ENCODE results near the gene TMEM212. TPM values are rescaled to one million over a fixed set of nuclear protein-coding genes. Genes with fewer than 3 reads are reported as not detected.

The TMEM212 gene
- total RNA-seq, 2 donors from 2014 or later, result not detected

GRCh38 chr3:171847595-171848259 lies 4.6 kb downstream of the TMEM212 start:
- Histone ChIP-seq H3K27ac (ENCODE audit: low read depth, low read length) (no peak overlapping the region), H3K4me3 (ENCODE audit: low read length) (no peak overlapping the region), H3K9me3 (ENCODE audit: control insufficient read depth, low read length) (peaks cover 16% of the 10 kb centered on the region), H3K9ac (ENCODE audit: extremely low read depth, low read length, poor library complexity, severe bottlenecking) (no peak overlapping the region), H3K36me3 (ENCODE audit: control insufficient read depth, insufficient read depth, low read length) (no peaks in the 10 kb centered on the region), H3K4me1 (ENCODE audit: control insufficient read depth, insufficient read depth, low read length) (no peaks in the 10 kb centered on the region), H3K27me3 (ENCODE audit: control insufficient read depth, insufficient read depth, low read length, poor library complexity, severe bottlenecking) (no peaks in the 10 kb centered on the region)
- no peaks in the 10 kb centered on the region for H3K27me3 Mint-ChIP-seq (ENCODE audit: insufficient read depth)
- H3K27ac Mint-ChIP-seq, result no peak overlapping the region
- DNase-seq, result no peak
- no peak overlapping the region for H3K4me3 Mint-ChIP-seq
- H3K36me3 Mint-ChIP-seq (ENCODE audit: low read depth), result no peaks in the 10 kb centered on the region
- peaks cover 21% of the 10 kb centered on the region for H3K4me1 Mint-ChIP-seq
- no peak for TF ChIP-seq CTCF (conservative IDR thresholded peaks at IDR 0.05)
- WGBS, 2 experiments (ENCODE audit: insufficient coverage in 1 of 2, insufficient read length in 1 of 2), result 96 to 100% methylated on average over 1 to 3 of the region's 3 CpGs
- H3K9me3 Mint-ChIP-seq, result peaks cover 23% of the 10 kb centered on the region

GRCh38 chr3:171849617-171850319 lies 6.6 kb downstream of the TMEM212 start:
- no peak overlapping the region for H3K9ac ChIP-seq (ENCODE audit: extremely low read depth, low read length, poor library complexity, severe bottlenecking)
- no peak for TF ChIP-seq CTCF (conservative IDR thresholded peaks at IDR 0.05)
- Mint-ChIP-seq H3K27ac (peak overlapping the region; percentile 17), H3K4me3 (no peak overlapping the region), H3K27me3 (ENCODE audit: insufficient read depth) (no peaks in the 10 kb centered on the region), H3K36me3 (ENCODE audit: low read depth) (peaks cover 9% of the 10 kb centered on the region), H3K4me1 (peaks cover 18% of the 10 kb centered on the region), H3K9me3 (peaks cover 43% of the 10 kb centered on the region)
- no peak for DNase-seq
- H3K4me1 ChIP-seq (ENCODE audit: control insufficient read depth, insufficient read depth, low read length), result no peaks in the 10 kb centered on the region
- no peak overlapping the region for H3K27ac ChIP-seq (ENCODE audit: low read depth, low read length)
- H3K4me3 ChIP-seq (ENCODE audit: low read length), result peak overlapping the region; percentile 8
- WGBS, 2 experiments (ENCODE audit: insufficient coverage in 1 of 2, insufficient read length in 1 of 2), result 88 to 97% methylated on average over 4 to 6 of the region's 6 CpGs
- H3K9me3 ChIP-seq (ENCODE audit: control insufficient read depth, low read length), result peaks cover 37% of the 10 kb centered on the region
- no peaks in the 10 kb centered on the region for H3K27me3 ChIP-seq (ENCODE audit: control insufficient read depth, insufficient read depth, low read length, poor library complexity, severe bottlenecking)
- no peaks in the 10 kb centered on the region for H3K36me3 ChIP-seq (ENCODE audit: control insufficient read depth, insufficient read depth, low read length)

- WGBS, 2 experiments (ENCODE audit: insufficient coverage in 1 of 2, insufficient read length in 1 of 2), result 40 to 56% methylated on average over 1 to 5 of the region's 6 CpGs
- Mint-ChIP-seq H3K27me3 (ENCODE audit: insufficient read depth) (no peaks in the 10 kb centered on the region), H3K4me3 (no peak overlapping the region), H3K9me3 (peaks cover 47% of the 10 kb centered on the region), H3K4me1 (peaks cover 18% of the 10 kb centered on the region), H3K27ac (peak overlapping the region; percentile 17), H3K36me3 (ENCODE audit: low read depth) (peaks cover 9% of the 10 kb centered on the region)
- Histone ChIP-seq H3K27me3 (ENCODE audit: control insufficient read depth, insufficient read depth, low read length, poor library complexity, severe bottlenecking) (no peaks in the 10 kb centered on the region), H3K27ac (ENCODE audit: low read depth, low read length) (peak overlapping the region; percentile 49), H3K9ac (ENCODE audit: extremely low read depth, low read length, poor library complexity, severe bottlenecking) (no peak overlapping the region), H3K4me1 (ENCODE audit: control insufficient read depth, insufficient read depth, low read length) (no peaks in the 10 kb centered on the region), H3K9me3 (ENCODE audit: control insufficient read depth, low read length) (peaks cover 42% of the 10 kb centered on the region), H3K4me3 (ENCODE audit: low read length) (peak overlapping the region; percentile 8), H3K36me3 (ENCODE audit: control insufficient read depth, insufficient read depth, low read length) (no peaks in the 10 kb centered on the region)
- no peak for DNase-seq
- TF ChIP-seq CTCF (conservative IDR thresholded peaks at IDR 0.05), result no peak
Observed at GRCh38 chr3:171850320-171850959, 7.3 kb downstream of the TMEM212 start.

Data from endodermal cell (in vitro differentiated cells).